ENCODE results near the gene FOXO4. TPM values are rescaled to one million over a fixed set of nuclear protein-coding genes. Genes with fewer than 3 reads are reported as not detected.
A peak's percentile ranks its signal among the peaks of the same experiment; 100 is the strongest.
"Not testable (repeated sequence)": the region's sequence is repeated elsewhere in the genome, so short reads cannot be mapped to it uniquely, and the experiment has no call there.

The FOXO4 gene, protein sequence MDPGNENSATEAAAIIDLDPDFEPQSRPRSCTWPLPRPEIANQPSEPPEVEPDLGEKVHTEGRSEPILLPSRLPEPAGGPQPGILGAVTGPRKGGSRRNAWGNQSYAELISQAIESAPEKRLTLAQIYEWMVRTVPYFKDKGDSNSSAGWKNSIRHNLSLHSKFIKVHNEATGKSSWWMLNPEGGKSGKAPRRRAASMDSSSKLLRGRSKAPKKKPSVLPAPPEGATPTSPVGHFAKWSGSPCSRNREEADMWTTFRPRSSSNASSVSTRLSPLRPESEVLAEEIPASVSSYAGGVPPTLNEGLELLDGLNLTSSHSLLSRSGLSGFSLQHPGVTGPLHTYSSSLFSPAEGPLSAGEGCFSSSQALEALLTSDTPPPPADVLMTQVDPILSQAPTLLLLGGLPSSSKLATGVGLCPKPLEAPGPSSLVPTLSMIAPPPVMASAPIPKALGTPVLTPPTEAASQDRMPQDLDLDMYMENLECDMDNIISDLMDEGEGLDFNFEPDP
- 18.9 TPM for total RNA-seq

DNA sequence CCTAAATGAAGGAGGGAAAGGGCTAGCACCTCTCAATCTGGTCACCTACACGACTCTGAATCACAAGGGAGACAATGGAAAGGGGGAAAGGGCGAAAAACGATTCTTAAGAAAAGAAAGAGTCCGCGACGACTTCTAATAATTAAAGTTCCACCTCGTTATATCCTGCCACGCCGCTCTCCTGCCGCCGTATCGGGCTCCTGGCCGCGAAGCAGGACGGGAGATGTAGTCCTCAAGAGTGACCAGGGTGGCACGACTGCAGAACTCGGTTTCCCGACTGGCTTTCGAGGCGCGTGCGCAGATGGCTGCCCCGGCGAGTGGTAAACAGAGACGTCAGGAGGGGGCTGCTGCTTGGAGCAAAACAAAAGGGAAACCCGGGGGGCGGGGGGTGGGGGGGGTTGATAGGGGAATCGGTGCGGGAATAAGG is at the start of gene FOXO4:
TSS of gene FOXO4 (plus strand) at position 297 of the 426 bp plus-strand sequence. CDS start 678 bp downstream, outside the sequence.
- DNase-seq (ENCODE audit: low spot score) = peak; percentile 90

DNA sequence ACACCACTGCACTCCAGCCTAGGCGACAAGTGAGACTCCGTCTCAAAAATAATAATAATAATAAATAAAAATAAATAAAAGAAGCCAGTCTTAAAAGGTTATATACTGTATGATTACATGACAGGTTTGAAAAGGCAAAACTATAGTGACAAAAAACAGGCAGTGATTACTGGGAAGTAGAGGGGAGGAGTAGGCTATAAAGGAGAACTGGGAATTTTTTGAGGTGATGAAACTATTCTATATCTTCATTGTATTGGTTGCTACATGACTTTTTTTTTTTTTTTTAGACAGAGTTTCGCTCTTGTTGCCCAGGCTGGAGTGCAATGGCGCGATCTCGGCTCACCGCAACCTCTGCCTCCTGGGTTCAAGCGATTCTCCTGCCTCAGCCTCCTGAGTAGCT is 47.8 kb upstream of the FOXO4 start:
- DNase-seq (ENCODE audit: low spot score) = not testable (repeated sequence)

- no peak for DNase-seq (ENCODE audit: low spot score)
Observed at GRCh38 chrX:71052721-71053120, 42.9 kb upstream of the FOXO4 start.

GRCh38 chrX:71053217-71053621 is 42.4 kb upstream of the FOXO4 start:
- DNase-seq (ENCODE audit: low spot score) = no peak

GRCh38 chrX:71056867-71057266 is 38.8 kb upstream of the FOXO4 start:
- DNase-seq (ENCODE audit: low spot score) = no peak

GRCh38 chrX:71057848-71058530 is 37.7 kb upstream of the FOXO4 start:
- no peak for DNase-seq (ENCODE audit: low spot score)

- DNase-seq (ENCODE audit: low spot score) = no peak
Observed at GRCh38 chrX:71060127-71060526, 35.5 kb upstream of the FOXO4 start.

- DNase-seq (ENCODE audit: low spot score) = no peak
Observed at GRCh38 chrX:71067089-71067488, 28.6 kb upstream of the FOXO4 start.

DNA sequence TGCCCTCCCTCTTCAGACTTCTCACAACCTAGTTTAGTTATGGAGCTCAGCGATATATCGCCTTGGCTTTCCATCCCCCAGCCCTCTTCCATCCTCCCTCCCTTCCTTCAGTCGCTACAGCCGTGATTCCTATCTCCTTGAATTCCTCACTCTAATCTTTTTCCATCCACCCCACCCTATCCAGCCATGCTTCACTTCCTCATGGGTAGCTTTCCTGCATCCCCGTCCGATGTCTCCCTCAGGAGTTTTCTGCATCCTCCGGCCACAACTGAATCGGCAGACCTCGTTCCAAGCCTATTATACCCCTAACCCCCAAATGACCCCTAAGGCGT is 28.0 kb upstream of the FOXO4 start:
- no peak for DNase-seq (ENCODE audit: low spot score)

- peak; percentile 92 for DNase-seq (ENCODE audit: low spot score)
Observed at GRCh38 chrX:71068044-71068918, 27.4 kb upstream of the FOXO4 start, which contains the start of gene SNX12. SNX12 (minus strand) TSS chrX:71068334; CDS start chrX:71068306, 28 bp downstream.

- DNase-seq (ENCODE audit: low spot score) = no peak
Observed at GRCh38 chrX:71070531-71070930, 25.1 kb upstream of the FOXO4 start.

DNA sequence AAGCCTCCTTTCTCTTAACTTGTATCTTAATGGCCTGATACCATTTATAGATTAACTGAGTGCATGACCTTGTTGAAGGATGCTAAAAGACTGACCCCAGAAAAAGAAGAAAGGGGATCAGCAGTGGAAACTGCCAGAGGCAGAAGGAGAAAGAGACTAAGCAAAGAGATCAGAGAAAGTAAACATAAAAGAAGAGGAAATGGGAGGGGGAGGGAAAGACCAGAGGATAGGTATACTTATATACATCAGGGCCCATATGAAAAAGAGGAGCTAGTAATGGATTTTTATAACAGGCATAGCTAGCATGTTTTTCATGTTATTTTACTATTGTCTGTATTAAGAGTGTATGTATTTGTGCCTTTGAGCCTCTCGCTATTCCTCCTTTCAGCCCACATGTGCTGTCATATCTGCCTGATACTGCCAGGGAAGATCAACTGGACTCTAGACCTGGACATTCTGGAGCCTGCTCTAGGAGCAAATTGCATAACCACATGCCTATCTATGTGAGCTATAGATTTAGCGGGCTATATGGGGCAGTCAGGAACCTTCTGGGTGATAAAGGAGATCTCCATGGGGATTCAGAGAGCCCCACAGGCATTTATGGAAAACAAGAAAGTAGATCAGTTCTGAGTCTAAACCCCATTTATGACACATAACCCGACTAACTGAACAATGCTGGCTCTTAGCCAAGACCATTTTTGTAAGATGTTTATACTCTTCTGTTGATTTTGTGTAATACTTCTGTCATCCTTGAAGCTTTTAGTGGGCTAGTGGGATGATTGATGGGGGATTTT is 14.1 kb upstream of the FOXO4 start:
- no peak for DNase-seq (ENCODE audit: low spot score)

DNA sequence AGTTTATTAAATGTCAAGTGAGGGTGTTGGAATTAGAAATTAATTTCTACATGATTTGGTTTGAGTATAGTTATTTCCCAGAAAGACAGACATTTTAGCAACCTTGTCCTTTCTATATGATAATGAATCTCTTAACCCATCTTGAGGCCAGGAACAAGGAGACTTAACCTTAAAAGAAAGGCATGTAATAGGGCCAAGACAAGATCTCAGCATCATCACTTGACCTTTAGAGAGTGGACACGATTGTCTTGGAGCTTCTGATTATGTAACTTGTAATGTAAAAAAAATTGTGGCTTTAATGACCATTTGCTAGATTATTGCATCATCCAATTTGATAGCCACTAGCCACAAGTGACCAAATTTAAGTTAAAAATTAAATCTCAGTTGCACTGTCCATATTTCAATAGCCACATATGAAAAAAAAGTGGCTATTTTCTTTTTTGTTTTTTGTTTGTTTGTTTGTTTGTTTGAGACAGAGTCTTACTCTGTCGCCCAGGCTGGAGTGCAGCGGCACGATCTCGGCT is 13.5 kb upstream of the FOXO4 start:
- no peak for DNase-seq (ENCODE audit: low spot score)

- no peak for DNase-seq (ENCODE audit: low spot score)
Observed at GRCh38 chrX:71082822-71083221, 12.8 kb upstream of the FOXO4 start.

GRCh38 chrX:71085900-71086299 is 9.8 kb upstream of the FOXO4 start:
- DNase-seq (ENCODE audit: low spot score) = no peak

DNA sequence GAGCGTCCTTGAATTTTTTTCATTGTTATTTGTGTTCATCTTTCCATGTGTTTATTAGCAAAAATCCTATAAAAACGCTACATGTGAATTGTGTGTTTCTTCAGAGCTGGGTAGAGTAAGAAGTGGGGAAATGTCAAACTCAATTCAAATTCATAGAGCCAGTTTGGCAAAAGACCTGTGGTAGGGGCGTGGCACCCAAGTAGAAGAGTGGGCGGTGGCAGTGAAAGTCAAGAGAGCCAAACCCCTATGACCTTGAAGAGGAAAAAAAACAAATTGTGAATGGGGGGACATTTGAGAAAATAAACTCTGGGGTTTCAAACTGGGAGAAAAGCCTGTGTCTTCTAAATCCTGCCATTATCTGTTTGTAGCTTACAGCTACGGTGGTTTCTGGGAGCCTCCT is 4.4 kb upstream of the FOXO4 start:
- DNase-seq (ENCODE audit: low spot score) = no peak

DNA sequence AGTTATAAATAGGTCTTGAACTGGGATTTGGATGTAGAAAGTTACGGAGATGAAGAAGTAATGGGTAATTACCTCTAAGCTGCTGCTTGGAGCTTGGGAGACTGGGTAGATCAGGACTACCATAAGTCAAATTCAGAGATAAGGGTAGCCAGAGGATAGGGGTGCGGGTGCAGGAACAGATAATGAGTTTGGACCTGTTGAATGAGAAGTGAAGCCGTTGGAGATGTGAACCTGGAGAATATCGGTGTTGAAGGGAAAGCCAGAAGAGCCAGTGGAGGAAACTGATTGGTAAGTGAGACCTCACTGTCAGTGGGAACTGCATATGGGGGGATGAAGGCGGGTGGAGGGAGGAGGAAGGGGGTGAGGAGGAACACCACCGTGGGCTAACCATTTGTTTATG is 618 bp upstream of the FOXO4 start:
- DNase-seq (ENCODE audit: low spot score) = peak; percentile 29

GRCh38 chrX:71095981-71096759 is 519 bp downstream of the FOXO4 start:
- no peak for DNase-seq (ENCODE audit: low spot score)

DNA sequence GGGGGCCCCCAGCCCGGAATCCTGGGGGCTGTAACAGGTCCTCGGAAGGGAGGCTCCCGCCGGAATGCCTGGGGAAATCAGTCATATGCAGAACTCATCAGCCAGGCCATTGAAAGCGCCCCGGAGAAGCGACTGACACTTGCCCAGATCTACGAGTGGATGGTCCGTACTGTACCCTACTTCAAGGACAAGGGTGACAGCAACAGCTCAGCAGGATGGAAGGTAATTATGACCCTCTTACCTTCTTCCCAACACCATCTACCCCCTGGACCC is 1.0 kb downstream of the FOXO4 start:
- DNase-seq (ENCODE audit: low spot score) = no peak

DNA sequence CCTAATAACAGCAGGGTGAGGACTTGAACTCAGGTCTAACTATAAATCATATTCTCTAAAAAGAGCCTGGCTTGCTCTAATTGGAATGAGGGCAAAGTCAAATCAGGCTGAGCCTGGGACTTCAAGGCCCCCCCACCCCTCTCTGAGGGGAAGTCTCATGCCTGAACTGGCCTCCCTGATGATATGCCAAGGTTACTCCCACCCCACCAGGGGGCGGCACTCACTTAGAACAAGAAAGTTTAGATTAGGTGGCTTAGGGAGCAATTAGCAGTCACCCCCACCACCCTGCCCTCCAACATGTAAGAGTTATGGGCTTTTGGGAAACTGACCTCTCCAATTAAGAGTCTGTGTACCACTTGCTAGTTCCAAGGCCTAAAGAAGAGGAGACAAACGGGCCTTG is 2.7 kb downstream of the FOXO4 start:
- peak; percentile 58 for DNase-seq (ENCODE audit: low spot score)

All from ureter (tissue), 1 donor.